K562 (cell line): ENCODE measurements around the gene UBE2H. TPM values are rescaled to one million over a fixed set of nuclear protein-coding genes. Genes with fewer than 3 reads are reported as not detected.

Experiments
- PRPF4 ChIP-seq: fragments of 200-400 bp; formaldehyde crosslinking; IDR thresholded peaks from one replicate; pipeline ENCODE4 v1.6.1; 2017; ENCODE audit warnings: low read length, low read depth, mild to moderate bottlenecking; ENCODE audit not compliant: insufficient read depth, poor library complexity, severe bottlenecking
- RB1 ChIP-seq: fragments of 450-650 bp; IDR thresholded peaks from 2 replicates; pipeline ENCODE4 v1.6.1; 2017; ENCODE audit warnings: low read depth, mild to moderate bottlenecking
- RCOR1 ChIP-seq, 2 experiments: IDR thresholded peaks; 2 replicates each; pipeline ENCODE4 v1.6.1; 2012; ENCODE audit warnings: low read depth in 2 of 2, low read length in 2 of 2, borderline replicate concordance in 1 of 2, improper control_type of control experiment in 1 of 2
- polyA plus RNA-seq, 8 experiments: library from polyadenylated mRNA; depleted of rRNA in 4 of 8; stranded (reverse) in 5 of 8; unstranded in 3 of 8; fragments of >200 nt; fragmentation: Nextera tagmentation in 2 of 8; fragmentation: Illumina TruSeq in 1 of 8; extraction: Ambion mirVana in 2 of 8; extraction: Trizol in 1 of 8; gene quantifications; 2 replicates each; pipeline versions ENCODE4 v1.2.1 to v1.2.3, GENCODE V29; 2011 to 2014; ENCODE audit warnings: inconsistent platforms in 1 of 8, missing spikeins in 1 of 8
- small RNA-seq: library from RNA; depleted of rRNA; stranded (forward); fragments of <200 nt; gene quantifications from one replicate; pipeline ENCODE3, GENCODE V24; 2014
- total RNA-seq, 7 experiments: library from RNA; depleted of rRNA in 6 of 7; stranded (reverse); fragments of >200 nt in 6 of 7; fragmentation: Illumina TruSeq in 2 of 7; extraction: Trizol in 2 of 7; gene quantifications; 2 replicates each; pipeline versions ENCODE4 v1.2.1 to v1.2.3, GENCODE V29; 2011 to 2021; ENCODE audit warnings: low replicate concordance in 1 of 7

UBE2H gene
- total and polyA plus RNA-seq, 9 of the 15 experiments (the other 6 are each of a cell fraction or from before 2014, with no cell fraction given) = 6.3 to 33.0 (median 13.3) TPM

GRCh38 chr7:129780974-129781927, 171.5 kb downstream of the UBE2H start (continued):
- TF ChIP-seq PRPF4 (no peak), RCOR1 (IDR thresholded peaks at IDR 0.05; ENCODE audit: borderline replicate concordance in 1 of 2, low read depth in 2 of 2, low read length in 2 of 2) (0 out of 4 replicates have a peak, but pooled peaks of 1 of the 2 experiments have one; percentile 7), RB1 (0 out of 2 replicates have a peak, but pooled peaks have one; percentile 5)

Small RNA genes lying within 50 kb of the gene (small RNA-seq; reads per million reads assigned to genes)
- gene RF00019 = not detected

Other genes with a start within 250 kb of the UBE2H start
- 39.9 and 58.3 TPM in 2 replicates for gene ZC3HC1, start 98.4 kb upstream of the UBE2H start, total RNA-seq (2014; rRNA removed)
- gene ZC3HC1, start 98.4 kb upstream of the UBE2H start, total RNA-seq (2014; rRNA removed; fragmentation: Illumina TruSeq; extraction: Trizol) = 57.9 and 58.7 TPM in 2 replicates
- 60.8 and 61.1 TPM in 2 replicates for gene ZC3HC1, start 98.4 kb upstream of the UBE2H start, total RNA-seq (2015; rRNA removed; fragmentation: Illumina TruSeq; extraction: Trizol)
- 61.3 and 61.5 TPM in 2 replicates for gene ZC3HC1, start 98.4 kb upstream of the UBE2H start, total RNA-seq (2021)
- gene ZC3HC1, start 98.4 kb upstream of the UBE2H start, polyA plus RNA-seq (2011; rRNA removed) = 86.1 and 93.1 TPM in 2 replicates
- gene ZC3HC1, start 98.4 kb upstream of the UBE2H start, polyA plus RNA-seq (2014; fragmentation: Illumina TruSeq; extraction: Trizol) = 79.1 and 88.3 TPM in 2 replicates
- 100 to 1,000 TPM; 182 to 184 TPM for gene ZC3HC1, start 98.4 kb upstream of the UBE2H start, polyA plus RNA-seq (2014; fragmentation: Nextera tagmentation; extraction: Ambion mirVana)
- 41.4 and 53.6 TPM in 2 replicates for gene ZC3HC1, start 98.4 kb upstream of the UBE2H start, polyA plus RNA-seq (2014; rRNA removed)
- 23.7 and 25.6 TPM in 2 replicates for gene KLHDC10, start 117.6 kb upstream of the UBE2H start, total RNA-seq (2014; rRNA removed)
- gene KLHDC10, start 117.6 kb upstream of the UBE2H start, total RNA-seq (2014; rRNA removed; fragmentation: Illumina TruSeq; extraction: Trizol) = 31.4 and 33.3 TPM in 2 replicates
- 32.3 and 39.3 TPM in 2 replicates for gene KLHDC10, start 117.6 kb upstream of the UBE2H start, total RNA-seq (2015; rRNA removed; fragmentation: Illumina TruSeq; extraction: Trizol)
- gene KLHDC10, start 117.6 kb upstream of the UBE2H start, total RNA-seq (2021) = 38.7 and 41.7 TPM in 2 replicates
- gene KLHDC10, start 117.6 kb upstream of the UBE2H start, polyA plus RNA-seq (2011; rRNA removed) = 80.5 and 117 TPM in 2 replicates
- gene KLHDC10, start 117.6 kb upstream of the UBE2H start, polyA plus RNA-seq (2014; fragmentation: Illumina TruSeq; extraction: Trizol) = 27.8 and 32.0 TPM in 2 replicates
- 10 to 100 TPM in 1 of 2 experiments, 1 to 10 TPM in 1; 9.8 to 11.3 TPM for gene KLHDC10, start 117.6 kb upstream of the UBE2H start, polyA plus RNA-seq (2014; fragmentation: Nextera tagmentation; extraction: Ambion mirVana)
- gene KLHDC10, start 117.6 kb upstream of the UBE2H start, polyA plus RNA-seq (2014; rRNA removed) = 24.2 and 25.4 TPM in 2 replicates